HG02759 (cell line): ENCODE measurements around the gene GDF7.

Source experiments
- ATAC-seq: cut with Tn5 transposase; IDR thresholded peaks from one replicate; pipeline ENCODE4 v1.9.1; 2021; ENCODE audit warnings: mild to moderate bottlenecking, moderate library complexity; ENCODE audit not compliant: unreplicated experiment

GDF7 gene

DNA sequence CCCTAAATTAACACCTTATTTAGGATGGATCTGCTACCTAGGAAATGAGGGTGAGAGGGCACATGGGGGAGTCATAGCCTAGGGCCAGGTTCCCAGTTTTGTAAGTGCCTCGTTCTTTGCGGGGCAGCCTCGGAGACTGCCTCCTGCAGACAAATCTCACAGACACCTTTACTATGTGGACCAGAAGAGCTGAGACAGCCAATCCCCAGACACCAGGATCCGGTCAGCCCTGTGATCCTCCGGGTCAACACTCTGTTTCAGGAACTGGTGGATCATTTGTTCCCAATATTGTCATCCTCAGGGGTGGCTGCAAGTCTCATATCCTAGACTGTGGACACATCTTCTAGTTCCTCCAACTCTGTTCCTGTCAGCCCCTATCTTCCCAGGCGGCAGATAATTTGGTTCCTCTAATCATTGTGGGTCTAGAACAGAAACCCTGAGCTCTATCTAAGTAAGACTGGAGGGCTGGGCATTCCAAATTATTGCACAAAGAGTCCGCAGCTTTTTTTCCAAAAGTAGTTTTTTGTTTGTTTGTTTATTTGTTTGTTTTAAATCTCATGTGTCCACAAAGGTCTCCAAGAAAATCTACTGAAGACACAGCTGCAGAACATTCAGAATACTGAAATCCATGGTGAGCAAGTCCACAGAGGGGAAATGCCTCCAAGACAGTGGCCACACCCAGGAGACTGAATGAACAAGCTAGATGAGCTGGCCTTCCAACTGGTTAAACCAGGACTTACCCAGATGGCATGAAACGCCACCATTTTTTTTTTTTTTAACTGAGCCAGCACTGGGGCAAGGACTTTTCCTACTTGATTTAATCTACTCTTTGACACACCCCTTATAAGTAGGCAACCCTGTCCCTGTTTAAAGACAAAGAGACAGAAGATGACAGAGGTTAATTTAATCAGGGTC is 6.2 kb upstream of the GDF7 start:
- no peak for ATAC-seq

- ATAC-seq = peak; percentile 73
Measured at GRCh38 chr2:20661421-20662307, 5.3 kb upstream of the GDF7 start.

GRCh38 chr2:20662308-20662937 is 4.5 kb upstream of the GDF7 start:
- no peak for ATAC-seq

- ATAC-seq = no peak
Measured at GRCh38 chr2:20663196-20664070, 3.5 kb upstream of the GDF7 start.

DNA sequence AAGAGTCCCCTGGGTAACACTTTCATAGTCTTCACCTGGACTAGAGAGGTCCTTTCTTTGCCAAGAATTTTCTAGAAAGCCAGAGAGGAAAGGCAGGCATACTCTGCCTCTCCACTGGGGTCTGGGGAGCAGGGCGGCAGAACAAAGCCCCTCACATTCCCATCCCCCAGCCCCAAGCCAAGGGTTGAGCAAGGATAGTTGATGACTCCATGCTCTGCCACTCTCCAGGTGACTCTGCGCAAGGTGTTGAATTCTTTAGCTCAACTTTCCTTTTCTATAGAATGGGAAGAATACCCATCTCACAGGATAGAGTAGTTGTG is 2.9 kb upstream of the GDF7 start:
- no peak for ATAC-seq

DNA sequence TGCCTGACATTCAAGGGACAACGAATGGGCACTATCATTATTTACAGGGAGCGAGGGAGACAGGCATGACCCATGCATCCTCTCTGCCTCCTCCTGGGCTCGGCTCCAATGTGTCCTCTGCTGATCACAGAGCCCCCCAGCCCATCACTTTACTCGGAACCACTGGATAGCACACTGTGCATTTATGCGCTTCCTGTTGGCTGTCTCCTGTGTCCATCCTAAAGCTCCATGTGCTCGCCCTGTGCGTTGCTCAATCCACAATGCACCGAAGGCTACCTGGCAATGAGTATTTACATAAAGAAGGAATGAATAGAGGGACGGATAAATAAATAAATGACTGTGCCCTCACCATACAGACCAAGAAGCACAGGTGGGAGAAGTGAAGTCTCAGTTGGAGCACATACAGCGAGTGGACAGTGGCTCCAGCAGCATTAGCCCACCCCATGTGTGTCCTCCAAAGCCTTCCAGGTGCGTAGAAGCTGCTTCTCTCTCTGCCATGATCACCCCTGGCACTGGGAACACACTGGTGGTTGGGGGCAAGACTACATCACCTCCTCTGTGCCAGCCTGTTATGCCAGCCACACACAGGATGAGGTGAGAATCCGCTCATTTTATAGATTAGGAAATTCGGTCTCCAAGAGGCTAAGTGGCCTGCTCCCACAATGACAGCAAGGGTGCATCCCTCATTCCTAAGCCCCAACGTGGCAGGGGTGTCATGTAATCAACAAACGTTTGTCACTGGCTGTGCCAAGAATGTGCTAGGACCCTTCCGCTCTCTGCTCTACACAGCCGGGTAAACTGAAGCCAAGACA is 2.3 kb upstream of the GDF7 start:
- ATAC-seq = no peak

DNA sequence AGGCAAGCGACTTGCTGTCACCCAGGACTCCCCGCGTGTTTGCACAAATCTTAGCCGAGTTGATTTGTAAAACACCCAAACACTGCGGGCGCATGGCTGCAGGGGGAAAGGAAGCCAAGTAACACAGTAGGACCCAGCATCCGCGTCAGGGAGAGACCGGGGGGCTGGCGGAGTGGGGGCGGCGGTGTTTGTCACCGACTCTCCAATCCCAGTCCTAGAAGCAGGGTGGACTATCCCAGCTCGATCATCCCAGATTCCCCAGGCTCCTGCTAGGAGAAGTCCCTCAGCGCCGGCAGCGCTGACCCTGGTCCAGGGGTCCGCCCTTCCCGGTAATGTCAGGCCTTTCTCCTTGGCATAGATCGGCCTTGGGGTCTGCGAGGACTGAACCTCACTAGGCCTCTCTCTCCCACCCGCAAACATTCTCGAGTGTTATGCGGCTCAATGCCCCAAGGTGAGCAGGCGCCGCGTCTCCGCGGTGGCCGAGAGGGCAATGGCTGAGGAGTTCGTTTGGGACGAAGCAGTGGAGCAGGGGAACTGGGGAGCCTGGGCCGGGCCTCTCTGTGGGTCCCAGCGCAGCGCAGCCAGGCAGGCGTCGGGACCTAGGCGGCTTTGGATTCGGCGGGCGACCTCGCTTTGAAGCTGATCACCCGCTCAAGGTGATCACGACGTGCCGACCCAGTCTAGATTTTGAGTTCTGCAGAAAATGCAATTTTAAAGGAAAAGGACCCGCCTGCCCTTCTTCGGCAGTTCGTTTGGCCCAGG is 1.5 kb upstream of the GDF7 start:
- ATAC-seq = no peak

- peak; percentile 1 for ATAC-seq
Measured at GRCh38 chr2:20666005-20666303, 990 bp upstream of the GDF7 start.

DNA sequence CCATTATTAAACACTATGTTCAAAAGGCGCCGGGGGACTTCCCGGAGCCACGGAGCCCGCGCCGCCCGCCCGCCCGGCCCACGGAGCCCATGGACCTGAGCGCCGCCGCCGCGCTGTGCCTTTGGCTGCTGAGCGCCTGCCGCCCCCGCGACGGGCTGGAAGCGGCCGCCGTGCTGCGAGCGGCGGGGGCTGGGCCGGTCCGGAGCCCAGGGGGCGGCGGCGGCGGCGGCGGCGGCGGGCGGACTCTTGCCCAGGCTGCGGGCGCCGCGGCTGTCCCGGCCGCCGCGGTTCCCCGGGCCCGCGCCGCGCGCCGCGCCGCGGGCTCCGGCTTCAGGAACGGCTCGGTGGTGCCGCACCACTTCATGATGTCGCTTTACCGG is 197 bp downstream of the GDF7 start:
- peak; percentile 35 for ATAC-seq

DNA sequence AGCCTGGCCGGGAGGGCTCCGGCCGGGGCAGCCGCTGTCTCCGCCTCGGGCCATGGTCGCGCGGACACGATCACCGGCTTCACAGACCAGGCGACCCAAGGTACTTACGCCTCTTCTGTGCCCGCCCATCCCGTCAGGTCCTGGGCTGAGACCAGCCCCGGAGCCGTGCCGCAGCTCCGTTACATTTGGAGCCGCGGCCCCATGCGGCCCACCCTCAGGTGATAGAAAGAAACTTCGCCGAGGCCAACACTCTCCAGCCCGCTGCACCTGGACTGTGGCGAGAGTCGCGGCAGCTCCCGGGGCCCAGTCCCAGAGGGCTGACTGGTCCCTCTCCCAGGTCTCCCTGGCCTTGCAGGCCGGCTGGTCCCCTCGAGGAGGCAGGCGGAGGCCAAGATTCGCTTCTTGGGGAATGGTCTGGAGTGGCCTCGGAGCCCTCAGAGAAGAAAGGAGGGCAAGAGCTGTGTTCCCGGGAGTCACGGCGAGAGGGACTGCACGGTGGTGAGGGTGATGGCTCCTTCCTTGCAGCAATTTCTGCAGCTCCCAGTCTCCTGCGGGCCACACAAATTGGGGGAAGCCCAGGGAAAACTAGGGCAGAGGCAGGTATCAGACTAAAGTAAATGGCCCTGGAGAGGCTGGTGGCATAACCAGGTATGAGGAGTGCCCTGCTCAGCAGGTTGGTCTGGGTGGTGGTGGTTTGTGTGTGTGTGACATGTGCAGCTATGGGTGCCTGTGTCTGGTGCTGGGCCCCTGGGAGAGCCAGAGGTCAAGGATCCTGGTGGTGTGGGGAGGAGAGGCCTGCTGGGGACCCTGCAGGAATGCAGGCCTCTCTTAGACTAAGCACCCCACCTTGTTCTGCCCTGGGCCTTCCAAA is 822 bp downstream of the GDF7 start:
- no peak for ATAC-seq

- ATAC-seq = no peak
Measured at GRCh38 chr2:20668451-20668850, 1.5 kb downstream of the GDF7 start.

DNA sequence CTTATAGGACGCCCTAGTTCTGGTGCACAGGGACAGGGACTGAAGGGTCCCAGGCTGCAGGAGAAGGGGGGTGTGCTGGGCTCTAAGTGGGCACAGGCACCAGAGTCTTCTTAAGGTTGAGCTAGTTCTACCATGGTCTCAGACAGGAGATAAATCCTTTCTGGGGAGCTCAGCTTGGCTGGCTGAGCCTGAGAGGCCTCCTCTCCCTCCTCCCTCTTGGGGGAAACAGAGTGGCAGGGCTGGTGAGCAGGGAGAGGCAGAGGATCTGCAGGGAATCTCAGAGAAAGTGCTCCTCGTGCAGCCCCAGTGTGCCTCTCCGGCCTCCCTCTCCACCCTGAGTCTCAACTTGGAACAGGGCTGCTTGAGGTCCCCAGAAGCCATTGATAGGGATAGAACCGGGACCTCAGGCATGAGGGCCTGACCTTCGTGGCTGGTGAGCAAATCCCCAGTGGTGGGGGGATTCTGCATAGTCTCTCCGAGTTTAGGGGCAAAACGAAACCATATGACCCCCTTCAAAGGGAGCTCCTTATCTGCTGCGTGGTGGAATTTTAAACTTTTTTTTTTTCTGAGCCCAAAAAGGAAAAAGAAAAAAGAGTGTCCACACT is 2.0 kb downstream of the GDF7 start:
- no peak for ATAC-seq

- no peak for ATAC-seq
Measured at GRCh38 chr2:20669562-20670314, 2.8 kb downstream of the GDF7 start.

- no peak for ATAC-seq
Measured at GRCh38 chr2:20670315-20671035, 3.5 kb downstream of the GDF7 start.

- no peak for ATAC-seq
Measured at GRCh38 chr2:20671036-20671735, 4.2 kb downstream of the GDF7 start.

GRCh38 chr2:20671736-20672080 is 4.8 kb downstream of the GDF7 start:
- no peak for ATAC-seq
